ENCODE measurements around the gene HS3ST5.

GRCh38 chr6:114362396-114362795, 19.6 kb upstream of the HS3ST5 start:
- no peak for TF ChIP-seq POLR2AphosphoS5 (IDR thresholded peaks at IDR 0.05; ENCODE audit: low read depth, low read length)
- TF ChIP-seq FOXP2 (optimal IDR thresholded peaks at IDR 0.05; ENCODE audit: borderline replicate concordance, extremely low read depth, extremely low read length, insufficient read depth) = no peak
- TF ChIP-seq REST (IDR thresholded peaks at IDR 0.05; ENCODE audit: insufficient read depth in 1 of 2, low read depth in 2 of 2, low read length in 2 of 2) = no peak
- TF ChIP-seq TAF1 (IDR thresholded peaks at IDR 0.05; ENCODE audit: borderline replicate concordance, insufficient read depth, low read length) = no peak

Measured in PFSK-1 (cell line).